ENCODE results near the gene CASZ1. TPM values are rescaled to one million over a fixed set of nuclear protein-coding genes. Genes with fewer than 3 reads are reported as not detected.
A peak's percentile ranks its signal among the peaks of the same experiment; 100 is the strongest.

CASZ1 gene
- total RNA-seq, 4 donors from 2014 or later: 5.2 to 38.5 (median 18.7) TPM

DNA sequence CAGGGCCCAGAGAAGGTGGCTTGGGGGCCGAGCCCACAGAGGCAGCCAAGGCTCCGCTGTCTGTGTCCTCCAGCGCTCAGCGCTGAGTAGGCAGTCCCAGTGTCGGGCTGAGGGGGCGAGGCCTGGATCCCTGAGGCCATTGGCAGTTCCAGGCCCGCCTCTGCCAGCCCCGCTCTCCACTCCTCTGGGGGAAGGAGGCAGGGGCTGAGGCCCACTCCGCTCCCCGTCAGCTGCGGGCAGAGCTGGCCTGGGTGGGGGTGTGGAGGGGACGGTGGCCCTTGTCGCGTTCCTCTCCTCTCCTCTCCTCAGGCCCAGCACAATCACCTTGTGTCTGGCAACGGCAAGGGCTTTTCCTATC is 132.8 kb downstream of the CASZ1 start:
- H3K9me3 ChIP-seq: no peaks in the 10 kb centered on the region
- no peak overlapping the region for H3K4me3 ChIP-seq (replicated peaks in 1 of 3)
- no peak for TF ChIP-seq POLR2A (IDR thresholded peaks at IDR 0.05)
- TF ChIP-seq, protein P1, sequence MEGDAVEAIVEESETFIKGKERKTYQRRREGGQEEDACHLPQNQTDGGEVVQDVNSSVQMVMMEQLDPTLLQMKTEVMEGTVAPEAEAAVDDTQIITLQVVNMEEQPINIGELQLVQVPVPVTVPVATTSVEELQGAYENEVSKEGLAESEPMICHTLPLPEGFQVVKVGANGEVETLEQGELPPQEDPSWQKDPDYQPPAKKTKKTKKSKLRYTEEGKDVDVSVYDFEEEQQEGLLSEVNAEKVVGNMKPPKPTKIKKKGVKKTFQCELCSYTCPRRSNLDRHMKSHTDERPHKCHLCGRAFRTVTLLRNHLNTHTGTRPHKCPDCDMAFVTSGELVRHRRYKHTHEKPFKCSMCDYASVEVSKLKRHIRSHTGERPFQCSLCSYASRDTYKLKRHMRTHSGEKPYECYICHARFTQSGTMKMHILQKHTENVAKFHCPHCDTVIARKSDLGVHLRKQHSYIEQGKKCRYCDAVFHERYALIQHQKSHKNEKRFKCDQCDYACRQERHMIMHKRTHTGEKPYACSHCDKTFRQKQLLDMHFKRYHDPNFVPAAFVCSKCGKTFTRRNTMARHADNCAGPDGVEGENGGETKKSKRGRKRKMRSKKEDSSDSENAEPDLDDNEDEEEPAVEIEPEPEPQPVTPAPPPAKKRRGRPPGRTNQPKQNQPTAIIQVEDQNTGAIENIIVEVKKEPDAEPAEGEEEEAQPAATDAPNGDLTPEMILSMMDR (IDR thresholded peaks at IDR 0.05): no peak
- no peaks in the 10 kb centered on the region for H3K36me3 ChIP-seq
- DNase-seq: peak in 1 of 2 donors; percentile 43
- no peaks in the 10 kb centered on the region for H3K27me3 ChIP-seq
- peaks cover 20 to 46% of the 10 kb centered on the region in 2 donors for H3K4me1 ChIP-seq
- no peak overlapping the region for H3K27ac ChIP-seq
- intact Hi-C loops (cut with DNase I): no loop called here
- 45 to 67% methylated on average over 9 to 13 of the region's 15 CpGs for WGBS, 2 donors

DNA sequence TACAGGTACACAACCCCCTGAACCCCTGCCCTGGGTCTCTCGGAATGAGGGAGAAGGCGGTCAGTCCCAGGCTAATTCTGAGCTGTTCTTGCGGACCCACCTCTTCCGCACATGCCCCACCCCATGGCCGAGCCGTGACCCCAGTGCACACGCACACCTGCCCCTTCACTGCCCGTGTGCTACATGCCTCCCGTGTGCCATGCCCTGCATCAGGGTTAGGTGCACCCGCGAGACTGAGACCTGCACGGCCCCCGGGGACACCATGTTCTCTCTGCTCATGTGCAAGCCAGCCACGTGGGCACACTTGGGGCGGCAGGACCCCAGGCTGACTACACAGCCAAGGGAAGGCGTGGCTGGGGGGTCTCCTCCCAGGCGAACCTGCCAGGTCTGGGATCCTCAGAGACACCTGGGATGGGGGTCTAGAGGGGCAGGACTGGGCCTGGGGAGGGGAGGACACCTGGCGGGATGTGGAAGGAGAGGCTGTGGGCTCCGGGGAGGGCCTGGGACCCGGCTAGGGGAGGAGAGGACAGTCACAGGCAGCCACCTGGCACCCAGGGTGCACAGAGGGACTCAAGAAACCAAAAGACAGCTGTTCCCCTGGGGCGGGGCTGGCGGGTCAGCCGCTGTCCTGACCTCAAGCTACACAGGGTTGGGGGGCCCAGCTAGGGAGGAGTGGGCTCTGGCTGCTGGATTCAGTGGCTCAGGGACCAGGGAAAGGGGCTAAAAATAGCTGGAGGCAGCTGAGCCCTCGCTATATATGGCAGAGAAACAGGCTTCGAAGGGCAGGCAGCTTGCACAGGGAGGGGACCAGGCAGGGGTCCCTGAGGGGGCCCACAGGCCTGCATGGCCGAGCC is 133.4 kb downstream of the CASZ1 start:
- H3K9me3 ChIP-seq: no peaks in the 10 kb centered on the region
- H3K27me3 ChIP-seq: no peaks in the 10 kb centered on the region
- no peak for TF ChIP-seq POLR2A (IDR thresholded peaks at IDR 0.05)
- TF ChIP-seq, protein P1 (IDR thresholded peaks at IDR 0.05): no peak
- H3K36me3 ChIP-seq: no peaks in the 10 kb centered on the region
- peaks cover 15 to 43% of the 10 kb centered on the region in 2 donors for H3K4me1 ChIP-seq
- no peak overlapping the region for H3K27ac ChIP-seq
- H3K4me3 ChIP-seq (replicated peaks in 1 of 3): no peak overlapping the region
- DNase-seq: no peak
- 73 to 84% methylated on average over 23 to 25 of the region's 26 CpGs for WGBS, 2 donors
- intact Hi-C loops (cut with DNase I): no loop called here

DNA sequence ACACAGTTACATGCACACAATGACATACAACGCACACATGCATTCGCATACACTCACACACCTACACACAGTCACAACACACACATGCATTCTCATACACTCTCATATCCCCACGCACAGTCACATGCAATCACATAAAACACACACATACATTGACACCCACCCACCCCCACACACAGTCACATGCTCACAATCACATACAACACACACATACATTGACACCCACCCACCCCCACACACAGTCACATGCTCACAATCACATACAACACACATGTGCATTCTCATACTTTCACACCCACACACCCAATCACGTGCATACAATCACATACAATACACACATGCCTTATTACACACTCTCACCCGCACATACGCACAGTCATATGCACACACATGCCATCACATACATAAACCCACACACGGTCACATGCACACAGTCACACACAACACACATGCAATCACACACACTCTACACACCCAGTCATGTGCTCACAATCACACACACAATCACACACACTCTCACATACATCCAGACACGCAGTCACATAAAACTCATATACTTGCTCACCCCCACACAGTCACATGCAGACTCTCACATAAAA is 134.3 kb downstream of the CASZ1 start:
- no peak for DNase-seq
- Histone ChIP-seq H3K4me1 (peaks cover 15 to 35% of the 10 kb centered on the region in 2 donors), H3K27me3 (no peaks in the 10 kb centered on the region), H3K36me3 (no peaks in the 10 kb centered on the region), H3K9me3 (no peaks in the 10 kb centered on the region), H3K4me3 (replicated peaks in 1 of 3) (no peak overlapping the region), H3K27ac (no peak overlapping the region)
- intact Hi-C loops (cut with DNase I): no loop called here
- TF ChIP-seq, protein P1 (IDR thresholded peaks at IDR 0.05): no peak
- no peak for TF ChIP-seq POLR2A (IDR thresholded peaks at IDR 0.05)
- WGBS, 2 donors: 95 to 99% methylated on average over 8 of the region's 8 CpGs

DNA sequence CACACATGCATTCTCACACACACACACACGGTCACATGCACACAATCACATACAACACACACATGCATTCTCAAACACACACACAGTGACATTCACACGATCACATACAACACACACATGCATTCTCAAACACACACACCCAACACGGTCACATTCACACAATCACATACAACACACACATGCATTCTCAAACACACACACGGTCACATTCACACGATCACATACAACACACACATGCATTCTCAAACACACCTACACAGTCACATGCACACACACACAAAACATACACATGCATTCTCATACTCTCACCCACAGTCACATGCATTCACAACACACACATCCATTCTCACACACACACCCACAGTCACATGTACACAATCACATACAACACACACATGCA is 135.0 kb downstream of the CASZ1 start:
- intact Hi-C loops (cut with DNase I): no loop called here
- TF ChIP-seq, protein P1 (IDR thresholded peaks at IDR 0.05): no peak
- TF ChIP-seq POLR2A (IDR thresholded peaks at IDR 0.05): no peak
- no peaks in the 10 kb centered on the region for H3K27me3 ChIP-seq
- no peaks in the 10 kb centered on the region for H3K9me3 ChIP-seq
- H3K36me3 ChIP-seq: no peaks in the 10 kb centered on the region
- H3K4me3 ChIP-seq (replicated peaks in 1 of 3): no peak overlapping the region
- 93 to 94% methylated on average over 5 of the region's 5 CpGs for WGBS, 2 donors
- H3K4me1 ChIP-seq: peaks cover 11 to 27% of the 10 kb centered on the region in 2 donors
- no peak overlapping the region for H3K27ac ChIP-seq
- DNase-seq: no peak

All from thyroid gland (tissue), 4 donors.